Brain microvascular endothelial cell (primary cell): Measurements from ENCODE around the gene METTL2B.
A peak's percentile ranks its signal among the peaks of the same experiment; 100 is the strongest.
"Not testable (repeated sequence)": the region's sequence is repeated elsewhere in the genome, so short reads cannot be mapped to it uniquely, and the experiment has no call there.

Experiments used
- DNase-seq: peaks from one replicate; pipeline ENCODE4 v3.0.0-alpha.2; 2020
- H3K27ac ChIP-seq: fragments of 250-450 bp; sonication (Bioruptor Pico); 2 replicates; pipeline ENCODE4 v1.5.1; 2020; ENCODE audit warnings: mild to moderate bottlenecking, moderate library complexity
- H3K27me3 ChIP-seq: fragments of 250-450 bp; sonication (Bioruptor Pico); replicated peaks from 2 replicates; pipeline ENCODE4 v1.5.1; 2020; ENCODE audit warnings: mild to moderate bottlenecking
- H3K36me3 ChIP-seq: fragments of 250-450 bp; sonication (Bioruptor Pico); replicated peaks from 2 replicates; pipeline ENCODE4 v1.5.1; 2020; ENCODE audit warnings: mild to moderate bottlenecking
- H3K4me3 ChIP-seq: 2 replicates; pipeline ENCODE4 v1.5.1; 2011; ENCODE audit warnings: low read depth, mild to moderate bottlenecking, control low read depth, low read length, moderate library complexity
- CTCF ChIP-seq: IDR thresholded peaks from 2 replicates; pipeline ENCODE4 v1.5.1; 2011; ENCODE audit warnings: low read depth, mild to moderate bottlenecking, moderate library complexity, low read length, control low read depth, inconsistent platforms; ENCODE audit errors: missing control alignments
- in situ Hi-C: cut with HindIII; loops from 2 replicates; pipeline ENCODE4 v1.10.0; 2017; ENCODE audit warnings: low sequenced_read_pairs, low pct_ligation_motif_present

The METTL2B gene

GRCh38 chr7:128458956-128459355 lies 17.6 kb upstream of the METTL2B start:
- Histone ChIP-seq H3K27ac (no peak overlapping the region), H3K36me3 (peaks cover 8% of the 10 kb centered on the region), H3K27me3 (no peaks in the 10 kb centered on the region), H3K4me3 (no peak overlapping the region)
- DNase-seq = no peak
- in situ Hi-C loops = no loop called here
- no peak for TF ChIP-seq CTCF

- no peaks in the 10 kb centered on the region for H3K27me3 ChIP-seq
- in situ Hi-C loops = no loop called here
- peak; percentile 66 for DNase-seq
- no peak overlapping the region for H3K27ac ChIP-seq
- TF ChIP-seq CTCF = peak; percentile 84
- H3K36me3 ChIP-seq = peaks cover 8% of the 10 kb centered on the region
- no peak overlapping the region for H3K4me3 ChIP-seq
Observed at GRCh38 chr7:128459394-128459878, 17.1 kb upstream of the METTL2B start.

GRCh38 chr7:128462460-128462859 lies 14.1 kb upstream of the METTL2B start:
- H3K4me3 ChIP-seq = no peak overlapping the region
- in situ Hi-C loops = no loop called here

GRCh38 chr7:128463345-128463744 lies 13.2 kb upstream of the METTL2B start:
- in situ Hi-C loops, H3K27ac ChIP-seq, H3K27me3 ChIP-seq, H3K36me3 ChIP-seq, DNase-seq, H3K4me3 ChIP-seq: not testable (repeated sequence)

More at GRCh38 chr7:128462460-128462859, 14.1 kb upstream of the METTL2B start:
- peaks cover 5% of the 10 kb centered on the region for H3K36me3 ChIP-seq
- TF ChIP-seq CTCF = no peak
- DNase-seq = no peak
- no peaks in the 10 kb centered on the region for H3K27me3 ChIP-seq
- H3K27ac ChIP-seq = no peak overlapping the region

GRCh38 chr7:128463933-128464332 lies 12.6 kb upstream of the METTL2B start:
- H3K4me3 ChIP-seq, DNase-seq, H3K36me3 ChIP-seq, in situ Hi-C loops, H3K27ac ChIP-seq, H3K27me3 ChIP-seq: not testable (repeated sequence)

GRCh38 chr7:128466871-128467270 lies 9.7 kb upstream of the METTL2B start:
- DNase-seq, H3K4me3 ChIP-seq, in situ Hi-C loops: not testable (repeated sequence)

GRCh38 chr7:128477336-128477690 lies 765 bp downstream of the METTL2B start:
- Histone ChIP-seq H3K4me3 (peak overlapping the region; percentile 75), H3K27ac (peak overlapping the region; percentile 72)
- H3K27me3 ChIP-seq, DNase-seq, in situ Hi-C loops, H3K36me3 ChIP-seq: not testable (repeated sequence)

More at GRCh38 chr7:128466871-128467270, 9.7 kb upstream of the METTL2B start:
- H3K27me3 ChIP-seq, H3K27ac ChIP-seq, H3K36me3 ChIP-seq: not testable (repeated sequence)

- DNase-seq, in situ Hi-C loops, H3K36me3 ChIP-seq, H3K27ac ChIP-seq, H3K27me3 ChIP-seq, H3K4me3 ChIP-seq: not testable (repeated sequence)
Observed at GRCh38 chr7:128479082-128479481, 2.5 kb downstream of the METTL2B start.

- H3K27ac ChIP-seq, H3K4me3 ChIP-seq, H3K27me3 ChIP-seq, in situ Hi-C loops, H3K36me3 ChIP-seq, DNase-seq: not testable (repeated sequence)
Observed at GRCh38 chr7:128488134-128488533, 11.6 kb downstream of the METTL2B start.
